Measurements from ENCODE around the gene ACSL1.
"Not testable (repeated sequence)": the region's sequence is repeated elsewhere in the genome, so short reads cannot be mapped to it uniquely, and the experiment has no call there.

ACSL1 gene

GRCh38 chr4:184787766-184788503, 37.8 kb downstream of the ACSL1 start:
- no peaks in the 10 kb centered on the region for H3K9me3 ChIP-seq (ENCODE audit: low read length)
- peaks cover 3% of the 10 kb centered on the region for H3K4me1 ChIP-seq (ENCODE audit: insufficient read depth, low read length)
- no peak overlapping the region for H3K4me3 ChIP-seq (ENCODE audit: low read length)
- no peaks in the 10 kb centered on the region for H3K36me3 ChIP-seq (ENCODE audit: insufficient read depth, low read length)
- no peak overlapping the region for H2AFZ ChIP-seq (ENCODE audit: low read depth, low read length)
- H3K27me3 ChIP-seq (ENCODE audit: insufficient read depth, low read length): no peaks in the 10 kb centered on the region

GRCh38 chr4:184785813-184786212, 40.0 kb downstream of the ACSL1 start:
- H3K9me3 ChIP-seq (ENCODE audit: low read length): no peaks in the 10 kb centered on the region
- no peak overlapping the region for H2AFZ ChIP-seq (ENCODE audit: low read depth, low read length)
- H3K27me3 ChIP-seq (ENCODE audit: insufficient read depth, low read length): no peaks in the 10 kb centered on the region
- H3K36me3 ChIP-seq (ENCODE audit: insufficient read depth, low read length): no peaks in the 10 kb centered on the region
- no peak overlapping the region for H3K4me3 ChIP-seq (ENCODE audit: low read length)
- no peaks in the 10 kb centered on the region for H3K4me1 ChIP-seq (ENCODE audit: insufficient read depth, low read length)

GRCh38 chr4:184784628-184785257, 41.0 kb downstream of the ACSL1 start:
- H3K9me3 ChIP-seq (ENCODE audit: low read length): no peaks in the 10 kb centered on the region
- no peaks in the 10 kb centered on the region for H3K36me3 ChIP-seq (ENCODE audit: insufficient read depth, low read length)
- no peak overlapping the region for H3K4me3 ChIP-seq (ENCODE audit: low read length)
- H3K4me1 ChIP-seq (ENCODE audit: insufficient read depth, low read length): no peaks in the 10 kb centered on the region
- no peaks in the 10 kb centered on the region for H3K27me3 ChIP-seq (ENCODE audit: insufficient read depth, low read length)
- H2AFZ ChIP-seq (ENCODE audit: low read depth, low read length): no peak overlapping the region

GRCh38 chr4:184782731-184783373, 42.9 kb downstream of the ACSL1 start:
- H3K4me1 ChIP-seq (ENCODE audit: insufficient read depth, low read length): no peaks in the 10 kb centered on the region
- no peaks in the 10 kb centered on the region for H3K36me3 ChIP-seq (ENCODE audit: insufficient read depth, low read length)
- H2AFZ ChIP-seq (ENCODE audit: low read depth, low read length): no peak overlapping the region
- no peak overlapping the region for H3K4me3 ChIP-seq (ENCODE audit: low read length)
- H3K9me3 ChIP-seq (ENCODE audit: low read length): no peaks in the 10 kb centered on the region
- H3K27me3 ChIP-seq (ENCODE audit: insufficient read depth, low read length): no peaks in the 10 kb centered on the region

- H3K36me3 ChIP-seq (ENCODE audit: insufficient read depth, low read length); H3K4me1 ChIP-seq (ENCODE audit: insufficient read depth, low read length); H2AFZ ChIP-seq (ENCODE audit: low read depth, low read length); H3K27me3 ChIP-seq (ENCODE audit: insufficient read depth, low read length); H3K9me3 ChIP-seq (ENCODE audit: low read length); H3K4me3 ChIP-seq (ENCODE audit: low read length): not testable (repeated sequence)
Measured at GRCh38 chr4:184779160-184779559, 46.6 kb downstream of the ACSL1 start.

GRCh38 chr4:184778325-184778724, 47.4 kb downstream of the ACSL1 start:
- Histone ChIP-seq H3K4me3 (ENCODE audit: low read length) (no peak overlapping the region), H3K9me3 (ENCODE audit: low read length) (no peaks in the 10 kb centered on the region), H3K36me3 (ENCODE audit: insufficient read depth, low read length) (no peaks in the 10 kb centered on the region), H3K27me3 (ENCODE audit: insufficient read depth, low read length) (no peaks in the 10 kb centered on the region), H2AFZ (ENCODE audit: low read depth, low read length) (no peak overlapping the region), H3K4me1 (ENCODE audit: insufficient read depth, low read length) (peaks cover 2% of the 10 kb centered on the region)

- peaks cover 10% of the 10 kb centered on the region for H3K4me1 ChIP-seq (ENCODE audit: insufficient read depth, low read length)
- H3K27me3 ChIP-seq (ENCODE audit: insufficient read depth, low read length): no peaks in the 10 kb centered on the region
- H3K4me3 ChIP-seq (ENCODE audit: low read length): no peak overlapping the region
- no peak overlapping the region for H2AFZ ChIP-seq (ENCODE audit: low read depth, low read length)
- no peaks in the 10 kb centered on the region for H3K36me3 ChIP-seq (ENCODE audit: insufficient read depth, low read length)
- H3K9me3 ChIP-seq (ENCODE audit: low read length): no peaks in the 10 kb centered on the region
Measured at GRCh38 chr4:184776821-184777220, 48.9 kb downstream of the ACSL1 start.

GRCh38 chr4:184775854-184776555, 49.8 kb downstream of the ACSL1 start:
- Histone ChIP-seq H3K4me1 (ENCODE audit: insufficient read depth, low read length) (peaks cover 15% of the 10 kb centered on the region), H2AFZ (ENCODE audit: low read depth, low read length) (no peak overlapping the region), H3K9me3 (ENCODE audit: low read length) (no peaks in the 10 kb centered on the region), H3K4me3 (ENCODE audit: low read length) (no peak overlapping the region), H3K36me3 (ENCODE audit: insufficient read depth, low read length) (no peaks in the 10 kb centered on the region), H3K27me3 (ENCODE audit: insufficient read depth, low read length) (no peaks in the 10 kb centered on the region)

GRCh38 chr4:184774152-184774551, 51.6 kb downstream of the ACSL1 start:
- no peaks in the 10 kb centered on the region for H3K36me3 ChIP-seq (ENCODE audit: insufficient read depth, low read length)
- peaks cover 15% of the 10 kb centered on the region for H3K4me1 ChIP-seq (ENCODE audit: insufficient read depth, low read length)
- H3K9me3 ChIP-seq (ENCODE audit: low read length): no peaks in the 10 kb centered on the region
- H3K27me3 ChIP-seq (ENCODE audit: insufficient read depth, low read length): no peaks in the 10 kb centered on the region
- no peak overlapping the region for H2AFZ ChIP-seq (ENCODE audit: low read depth, low read length)
- no peak overlapping the region for H3K4me3 ChIP-seq (ENCODE audit: low read length)

GRCh38 chr4:184771416-184771815, 54.4 kb downstream of the ACSL1 start:
- H2AFZ ChIP-seq (ENCODE audit: low read depth, low read length): no peak overlapping the region
- H3K27me3 ChIP-seq (ENCODE audit: insufficient read depth, low read length): no peaks in the 10 kb centered on the region
- H3K9me3 ChIP-seq (ENCODE audit: low read length): no peaks in the 10 kb centered on the region
- H3K4me3 ChIP-seq (ENCODE audit: low read length): no peak overlapping the region
- H3K36me3 ChIP-seq (ENCODE audit: insufficient read depth, low read length): no peaks in the 10 kb centered on the region
- peaks cover 15% of the 10 kb centered on the region for H3K4me1 ChIP-seq (ENCODE audit: insufficient read depth, low read length)

- H3K27me3 ChIP-seq (ENCODE audit: insufficient read depth, low read length): no peaks in the 10 kb centered on the region
- no peak overlapping the region for H3K4me3 ChIP-seq (ENCODE audit: low read length)
- H2AFZ ChIP-seq (ENCODE audit: low read depth, low read length): no peak overlapping the region
- peaks cover 14% of the 10 kb centered on the region for H3K4me1 ChIP-seq (ENCODE audit: insufficient read depth, low read length)
- no peaks in the 10 kb centered on the region for H3K36me3 ChIP-seq (ENCODE audit: insufficient read depth, low read length)
- no peaks in the 10 kb centered on the region for H3K9me3 ChIP-seq (ENCODE audit: low read length)
Measured at GRCh38 chr4:184769141-184769765, 56.5 kb downstream of the ACSL1 start.

GRCh38 chr4:184768296-184768695, 57.5 kb downstream of the ACSL1 start:
- Histone ChIP-seq H2AFZ (ENCODE audit: low read depth, low read length) (no peak overlapping the region), H3K4me3 (ENCODE audit: low read length) (no peak overlapping the region), H3K4me1 (ENCODE audit: insufficient read depth, low read length) (peaks cover 13% of the 10 kb centered on the region), H3K27me3 (ENCODE audit: insufficient read depth, low read length) (no peaks in the 10 kb centered on the region), H3K9me3 (ENCODE audit: low read length) (no peaks in the 10 kb centered on the region), H3K36me3 (ENCODE audit: insufficient read depth, low read length) (no peaks in the 10 kb centered on the region)

- Histone ChIP-seq H2AFZ (ENCODE audit: low read depth, low read length) (no peak overlapping the region), H3K27me3 (ENCODE audit: insufficient read depth, low read length) (no peaks in the 10 kb centered on the region), H3K4me1 (ENCODE audit: insufficient read depth, low read length) (peaks cover 2% of the 10 kb centered on the region), H3K36me3 (ENCODE audit: insufficient read depth, low read length) (no peaks in the 10 kb centered on the region), H3K4me3 (ENCODE audit: low read length) (no peak overlapping the region), H3K9me3 (ENCODE audit: low read length) (no peaks in the 10 kb centered on the region)
Measured at GRCh38 chr4:184766446-184766845, 59.3 kb downstream of the ACSL1 start.

All from neuron (in vitro differentiated cells).